Activated naive CD4-positive, alpha-beta T cell treated with anti-CD3 and anti-CD28 coated beads, Interleukin-2, amount 50 U/mL, for 24 hours (primary cell): ENCODE measurements around the gene PSMD11.
A peak's percentile ranks its signal among the peaks of the same experiment; 100 is the strongest.

Experiments
- H3K27ac Mint-ChIP-seq: one replicate; pipeline ENCODE4 v1.8.0; 2021; ENCODE audit warnings: mild to moderate bottlenecking, mixed read lengths
- H3K27me3 Mint-ChIP-seq: one replicate; pipeline ENCODE4 v1.8.0; 2021; ENCODE audit warnings: mixed read lengths
- H3K36me3 Mint-ChIP-seq: one replicate; pipeline ENCODE4 v1.8.0; 2021; ENCODE audit warnings: mixed read lengths
- H3K4me1 Mint-ChIP-seq: one replicate; pipeline ENCODE4 v1.8.0; 2021; ENCODE audit warnings: mixed read lengths
- H3K4me3 Mint-ChIP-seq: one replicate; pipeline ENCODE4 v1.8.0; 2021; ENCODE audit warnings: mild to moderate bottlenecking, mixed read lengths
- H3K9me3 Mint-ChIP-seq: one replicate; pipeline ENCODE4 v1.8.0; 2021; ENCODE audit warnings: mixed read lengths

The PSMD11 gene

GRCh38 chr17:32492648-32493289 lies 48.5 kb downstream of the PSMD11 start:
- H3K9me3 Mint-ChIP-seq = no peaks in the 10 kb centered on the region

DNA sequence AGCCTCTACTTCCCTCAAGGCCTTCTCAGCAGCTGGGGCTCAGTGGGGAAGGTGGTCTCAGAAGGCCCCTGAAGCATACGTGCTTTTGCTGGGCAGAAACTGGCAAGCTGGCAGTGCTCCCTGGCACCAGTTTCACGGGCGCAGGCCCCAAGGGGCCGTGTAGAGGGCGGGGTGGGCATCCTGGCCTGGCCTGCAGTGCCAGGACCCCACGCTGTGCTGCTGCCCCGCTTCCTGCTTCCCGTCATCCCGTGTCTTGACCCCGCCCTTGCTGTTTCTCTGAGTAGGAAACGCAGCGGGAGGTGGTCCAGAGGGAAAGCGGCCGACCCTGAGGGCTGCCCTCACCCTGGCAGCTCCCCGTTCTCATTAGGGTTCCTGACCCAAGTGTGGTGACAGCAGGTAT lies 49.3 kb downstream of the PSMD11 start:
- H3K9me3 Mint-ChIP-seq = no peaks in the 10 kb centered on the region
- peaks cover 12% of the 10 kb centered on the region for H3K36me3 Mint-ChIP-seq
- peaks cover 63% of the 10 kb centered on the region for H3K4me1 Mint-ChIP-seq
- H3K27me3 Mint-ChIP-seq = no peaks in the 10 kb centered on the region
- peak overlapping the region; percentile 41 for H3K27ac Mint-ChIP-seq
- no peak overlapping the region for H3K4me3 Mint-ChIP-seq

More at GRCh38 chr17:32492648-32493289, 48.5 kb downstream of the PSMD11 start:
- H3K36me3 Mint-ChIP-seq = peaks cover 16% of the 10 kb centered on the region
- no peaks in the 10 kb centered on the region for H3K27me3 Mint-ChIP-seq
- H3K4me1 Mint-ChIP-seq = peaks cover 68% of the 10 kb centered on the region
- H3K27ac Mint-ChIP-seq = peak overlapping the region; percentile 68
- H3K4me3 Mint-ChIP-seq = peak overlapping the region; percentile 77

DNA sequence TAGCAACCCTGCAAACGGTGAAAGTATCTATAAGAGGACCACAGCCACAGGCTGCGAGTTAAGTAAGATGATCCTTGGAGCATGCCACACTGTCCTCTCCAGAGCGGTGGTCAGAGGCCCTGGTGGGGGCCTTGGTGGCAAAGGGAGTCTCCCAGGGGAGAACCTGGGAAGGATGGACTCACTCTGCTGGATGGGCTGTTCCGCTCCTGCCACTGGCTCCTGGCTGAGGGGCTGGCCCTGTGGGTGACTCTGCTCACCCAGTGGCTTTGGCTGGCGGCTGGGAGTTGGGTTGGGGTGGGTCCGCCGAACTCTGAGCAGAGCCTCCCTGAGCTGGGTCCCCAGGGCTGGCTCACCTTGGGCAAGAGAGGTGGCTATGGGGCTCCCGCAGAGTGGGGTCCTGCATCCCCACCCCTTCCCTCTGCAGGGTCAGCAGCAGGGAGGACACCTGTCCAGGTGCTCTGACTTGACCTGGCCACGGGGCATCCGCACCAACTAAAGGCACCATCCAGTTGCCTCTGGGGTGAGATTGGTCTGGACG lies 49.7 kb downstream of the PSMD11 start:
- Mint-ChIP-seq H3K27ac (peak overlapping the region; percentile 46), H3K36me3 (peaks cover 10% of the 10 kb centered on the region), H3K27me3 (no peaks in the 10 kb centered on the region), H3K9me3 (no peaks in the 10 kb centered on the region), H3K4me1 (peaks cover 58% of the 10 kb centered on the region), H3K4me3 (no peak overlapping the region)

- H3K4me1 Mint-ChIP-seq = peaks cover 51% of the 10 kb centered on the region
- peaks cover 6% of the 10 kb centered on the region for H3K36me3 Mint-ChIP-seq
- no peaks in the 10 kb centered on the region for H3K9me3 Mint-ChIP-seq
- no peaks in the 10 kb centered on the region for H3K27me3 Mint-ChIP-seq
- no peak overlapping the region for H3K4me3 Mint-ChIP-seq
- H3K27ac Mint-ChIP-seq = no peak overlapping the region
These were observed 50.5 kb downstream of the PSMD11 start for GRCh38 chr17:32494621-32495358.

DNA sequence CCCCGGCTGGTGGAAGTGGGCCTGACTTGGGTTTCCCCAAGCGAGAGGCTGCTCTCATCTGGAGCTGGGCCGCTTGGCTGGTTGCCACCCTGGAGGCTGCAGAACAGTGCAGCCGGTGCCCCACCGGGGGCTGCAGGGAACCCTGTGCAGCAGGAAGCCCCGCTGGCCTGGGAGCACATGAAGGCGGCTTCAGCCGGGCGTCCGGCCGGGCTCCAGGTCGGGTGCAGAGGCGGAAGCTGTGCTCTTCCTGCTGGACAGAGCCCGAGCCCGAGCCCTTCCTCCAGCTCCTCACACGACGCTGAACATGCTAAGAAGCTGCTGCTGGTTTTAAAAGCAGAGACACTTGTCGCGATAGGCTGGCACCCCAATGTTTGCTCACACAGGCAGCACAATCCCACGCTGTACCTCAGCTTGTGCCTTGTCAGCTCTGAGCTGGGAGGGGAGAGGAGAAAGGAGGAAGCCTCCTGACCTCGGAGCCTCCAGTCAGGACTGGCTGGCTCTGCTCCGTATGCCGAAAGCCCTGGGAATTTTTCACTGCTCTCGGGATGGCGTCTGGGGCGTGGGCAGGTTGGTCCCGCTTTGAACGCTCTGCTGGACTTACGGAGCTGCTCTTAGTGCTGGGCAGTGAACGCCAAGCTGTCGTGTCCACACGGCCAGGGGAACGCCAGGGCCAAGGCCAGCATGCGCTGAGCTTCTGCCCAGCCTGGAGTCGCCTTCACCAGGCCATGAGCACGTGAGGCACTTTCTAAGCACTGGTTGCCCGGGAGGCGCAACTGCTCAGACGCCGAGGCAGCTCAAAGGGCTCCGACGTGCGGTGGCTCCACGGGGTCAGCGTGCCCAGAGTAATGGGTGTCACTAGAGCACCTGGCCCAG lies 51.3 kb downstream of the PSMD11 start:
- Mint-ChIP-seq H3K36me3 (peaks cover 3% of the 10 kb centered on the region), H3K27ac (no peak overlapping the region), H3K4me3 (no peak overlapping the region), H3K27me3 (no peaks in the 10 kb centered on the region), H3K4me1 (peaks cover 49% of the 10 kb centered on the region), H3K9me3 (no peaks in the 10 kb centered on the region)

DNA sequence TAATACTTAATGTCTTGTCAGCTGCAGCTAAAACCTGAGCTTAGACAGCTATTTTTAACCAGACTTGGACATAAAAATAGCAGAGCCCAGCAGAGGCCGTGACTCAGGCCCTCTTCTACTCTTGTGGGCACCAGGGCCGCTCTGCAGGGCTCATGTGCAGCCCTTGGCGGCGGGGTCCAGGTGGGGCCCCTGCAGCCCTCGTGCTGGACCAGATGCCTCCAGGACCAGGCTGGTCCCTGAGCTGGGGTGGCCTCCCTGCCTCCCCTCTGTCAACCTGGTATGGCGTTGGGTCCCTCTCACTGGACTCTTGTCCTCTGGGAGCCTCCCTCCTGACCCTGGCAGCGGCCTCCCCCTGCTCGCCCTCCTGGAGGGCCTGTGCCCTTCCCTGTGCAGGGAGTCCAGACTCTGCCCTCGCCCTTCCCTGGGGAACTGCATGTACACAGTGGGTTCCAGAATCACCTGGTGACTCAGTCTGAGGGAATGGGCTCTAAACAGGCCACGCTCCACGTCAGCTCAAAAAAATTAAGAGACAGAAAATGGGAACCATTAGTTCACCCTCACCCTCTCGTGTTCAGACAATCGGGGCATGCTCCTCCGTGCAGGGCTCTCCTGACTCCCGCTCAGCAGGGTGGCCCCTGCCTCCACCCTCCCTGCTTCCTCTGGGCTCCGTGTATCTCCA lies 52.2 kb downstream of the PSMD11 start:
- peaks cover 3% of the 10 kb centered on the region for H3K36me3 Mint-ChIP-seq
- H3K4me3 Mint-ChIP-seq = no peak overlapping the region
- H3K27ac Mint-ChIP-seq = no peak overlapping the region
- H3K9me3 Mint-ChIP-seq = no peaks in the 10 kb centered on the region
- peaks cover 47% of the 10 kb centered on the region for H3K4me1 Mint-ChIP-seq
- no peaks in the 10 kb centered on the region for H3K27me3 Mint-ChIP-seq

- no peak overlapping the region for H3K4me3 Mint-ChIP-seq
These were observed 53.3 kb downstream of the PSMD11 start for GRCh38 chr17:32497431-32498205.

GRCh38 chr17:32498391-32498790 lies 54.1 kb downstream of the PSMD11 start:
- Mint-ChIP-seq H3K4me1 (peaks cover 47% of the 10 kb centered on the region), H3K27me3 (no peaks in the 10 kb centered on the region), H3K36me3 (no peaks in the 10 kb centered on the region), H3K4me3 (no peak overlapping the region), H3K27ac (no peak overlapping the region), H3K9me3 (no peaks in the 10 kb centered on the region)

More at GRCh38 chr17:32497431-32498205, 53.3 kb downstream of the PSMD11 start:
- Mint-ChIP-seq H3K4me1 (peaks cover 47% of the 10 kb centered on the region), H3K36me3 (no peaks in the 10 kb centered on the region), H3K9me3 (no peaks in the 10 kb centered on the region), H3K27me3 (no peaks in the 10 kb centered on the region), H3K27ac (no peak overlapping the region)

GRCh38 chr17:32502013-32502412 lies 57.7 kb downstream of the PSMD11 start:
- H3K36me3 Mint-ChIP-seq = no peaks in the 10 kb centered on the region
- H3K27me3 Mint-ChIP-seq = no peaks in the 10 kb centered on the region
- H3K4me1 Mint-ChIP-seq = peaks cover 74% of the 10 kb centered on the region
- no peaks in the 10 kb centered on the region for H3K9me3 Mint-ChIP-seq
- H3K27ac Mint-ChIP-seq = peak overlapping the region; percentile 63
- peak overlapping the region; percentile 15 for H3K4me3 Mint-ChIP-seq

DNA sequence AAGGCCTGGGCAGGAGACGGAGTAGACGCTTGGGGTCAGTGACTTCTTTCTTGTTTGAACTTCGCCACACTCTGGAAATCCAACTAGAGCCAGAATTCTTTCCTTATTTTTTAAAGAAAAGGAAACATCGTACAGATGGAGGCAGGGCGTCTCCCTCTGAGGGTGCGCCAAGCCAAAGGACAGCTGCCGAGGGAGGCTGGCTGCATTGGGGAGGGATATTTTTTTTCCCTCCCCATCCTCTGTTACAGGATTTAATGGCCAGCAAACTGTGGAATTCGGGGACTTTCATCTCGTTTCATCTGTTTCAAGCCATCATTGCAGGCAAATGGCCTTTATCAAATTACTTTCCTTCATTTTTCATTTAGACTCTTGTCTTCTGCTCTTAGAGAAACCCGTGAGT lies 58.4 kb downstream of the PSMD11 start:
- H3K4me1 Mint-ChIP-seq = peaks cover 79% of the 10 kb centered on the region
- no peaks in the 10 kb centered on the region for H3K27me3 Mint-ChIP-seq
- peak overlapping the region; percentile 63 for H3K27ac Mint-ChIP-seq
- H3K4me3 Mint-ChIP-seq = peak overlapping the region; percentile 32
- no peaks in the 10 kb centered on the region for H3K36me3 Mint-ChIP-seq
- H3K9me3 Mint-ChIP-seq = no peaks in the 10 kb centered on the region

GRCh38 chr17:32503251-32504165 lies 59.2 kb downstream of the PSMD11 start:
- Mint-ChIP-seq H3K27me3 (no peaks in the 10 kb centered on the region), H3K27ac (peak overlapping the region; percentile 63), H3K4me1 (peaks cover 79% of the 10 kb centered on the region), H3K9me3 (no peaks in the 10 kb centered on the region), H3K4me3 (peak overlapping the region; percentile 67), H3K36me3 (no peaks in the 10 kb centered on the region)

GRCh38 chr17:32504166-32504990 lies 60.1 kb downstream of the PSMD11 start:
- peaks cover 88% of the 10 kb centered on the region for H3K4me1 Mint-ChIP-seq
- peak overlapping the region; percentile 63 for H3K27ac Mint-ChIP-seq
- no peaks in the 10 kb centered on the region for H3K9me3 Mint-ChIP-seq
- peak overlapping the region; percentile 67 for H3K4me3 Mint-ChIP-seq
- H3K27me3 Mint-ChIP-seq = no peaks in the 10 kb centered on the region
- H3K36me3 Mint-ChIP-seq = no peaks in the 10 kb centered on the region

GRCh38 chr17:32508926-32509325 lies 64.6 kb downstream of the PSMD11 start:
- no peak overlapping the region for H3K4me3 Mint-ChIP-seq
- H3K4me1 Mint-ChIP-seq = peaks cover 79% of the 10 kb centered on the region
- no peaks in the 10 kb centered on the region for H3K9me3 Mint-ChIP-seq
- no peaks in the 10 kb centered on the region for H3K27me3 Mint-ChIP-seq
- no peaks in the 10 kb centered on the region for H3K36me3 Mint-ChIP-seq
- peak overlapping the region; percentile 59 for H3K27ac Mint-ChIP-seq
